HG03045 (cell line): ENCODE data around the gene RNF112.
"Not testable (repeated sequence)": the region's sequence is repeated elsewhere in the genome, so short reads cannot be mapped to it uniquely, and the experiment has no call there.

Source experiments
- ATAC-seq: cut with Tn5 transposase; IDR thresholded peaks from one replicate; pipeline ENCODE4 v1.9.1; 2021; ENCODE audit warnings: mild to moderate bottlenecking, moderate library complexity; ENCODE audit not compliant: unreplicated experiment

RNF112 gene

DNA sequence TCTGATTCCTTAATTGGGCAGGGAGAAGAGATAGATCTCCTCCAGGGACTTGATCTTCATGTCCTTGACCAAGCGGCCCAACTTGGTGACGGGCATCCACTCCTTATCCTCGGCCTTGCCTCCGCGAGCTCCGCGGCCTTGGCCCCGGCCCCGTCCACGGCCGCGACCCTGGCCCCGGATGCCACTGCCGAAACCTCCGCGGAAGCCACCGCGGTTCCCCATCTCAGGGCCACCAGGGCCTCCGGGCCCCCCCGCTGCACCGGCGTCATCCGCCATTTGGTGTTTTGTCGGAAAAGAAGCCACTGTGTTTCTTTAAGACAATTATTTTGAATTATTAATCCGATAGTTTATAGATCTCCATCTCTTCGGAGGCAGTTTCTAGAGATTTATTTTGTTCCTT lies 35.5 kb downstream of the RNF112 start:
- ATAC-seq, result not testable (repeated sequence)

DNA sequence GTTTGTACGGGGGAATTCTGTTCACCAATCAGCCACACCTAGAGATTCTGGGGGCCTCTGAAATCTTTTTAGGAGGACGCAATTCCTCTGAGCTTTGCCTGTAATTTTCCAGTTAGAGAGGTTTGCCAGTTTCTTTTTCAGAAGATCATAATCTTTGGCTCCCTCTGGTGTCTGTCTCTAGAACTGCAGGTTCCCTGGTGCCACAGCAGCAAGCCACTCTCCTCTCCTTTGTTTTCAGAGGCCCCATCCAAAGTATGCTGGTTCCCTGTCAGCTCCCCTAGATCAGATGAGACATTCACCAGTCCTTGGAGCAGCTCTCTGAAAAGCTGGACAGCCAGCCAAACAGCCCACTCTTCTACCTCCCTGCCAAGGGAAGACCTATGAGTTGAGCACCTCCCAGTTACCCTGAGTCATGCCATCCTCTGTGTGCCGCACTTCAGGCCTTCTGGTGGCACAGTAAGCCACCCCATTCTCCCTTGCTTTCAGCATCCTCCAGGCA lies 36.1 kb downstream of the RNF112 start:
- no peak for ATAC-seq

DNA sequence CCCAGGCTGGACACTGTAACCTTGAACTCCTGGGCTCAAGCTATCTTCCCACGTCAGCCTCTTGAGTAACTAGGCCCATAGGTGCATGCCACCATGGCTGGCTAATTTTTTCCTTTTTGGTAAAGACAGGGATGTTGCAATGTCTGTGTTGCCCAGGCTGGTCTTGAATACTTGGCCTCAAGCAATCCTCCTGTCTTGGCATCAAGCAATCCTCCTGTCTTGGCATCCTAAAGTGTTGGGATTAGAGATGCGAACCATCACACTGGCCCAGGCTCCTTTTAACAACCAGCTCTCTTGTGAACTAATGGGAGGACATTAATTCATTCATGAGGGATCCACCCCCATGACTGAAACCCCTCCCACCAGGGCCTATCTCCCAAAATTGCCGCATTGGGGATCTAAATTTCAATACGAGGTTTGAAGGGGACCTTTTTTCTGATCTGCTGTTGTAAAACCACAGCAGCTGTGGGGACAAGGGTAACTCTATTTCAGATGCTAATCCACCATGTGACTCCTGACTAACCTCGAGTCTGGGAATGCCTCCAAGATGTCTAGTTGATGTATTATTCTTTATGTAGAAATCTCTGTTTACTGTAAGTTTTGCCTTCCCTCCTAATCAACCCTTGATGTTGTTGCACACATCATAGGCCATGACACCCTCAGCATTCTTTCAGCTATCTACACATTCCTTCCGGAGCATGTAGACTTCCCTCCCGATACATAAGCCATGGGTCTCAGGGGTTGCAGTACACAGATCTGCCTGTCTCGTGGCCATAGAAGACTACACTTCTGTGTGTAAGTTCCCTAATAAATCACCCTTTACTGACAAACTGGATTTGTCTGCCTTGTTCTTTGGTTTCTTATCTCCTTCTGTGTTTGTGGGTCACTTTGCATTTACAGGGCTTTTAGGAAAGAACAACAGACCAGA lies 37.6 kb downstream of the RNF112 start:
- ATAC-seq, result no peak

DNA sequence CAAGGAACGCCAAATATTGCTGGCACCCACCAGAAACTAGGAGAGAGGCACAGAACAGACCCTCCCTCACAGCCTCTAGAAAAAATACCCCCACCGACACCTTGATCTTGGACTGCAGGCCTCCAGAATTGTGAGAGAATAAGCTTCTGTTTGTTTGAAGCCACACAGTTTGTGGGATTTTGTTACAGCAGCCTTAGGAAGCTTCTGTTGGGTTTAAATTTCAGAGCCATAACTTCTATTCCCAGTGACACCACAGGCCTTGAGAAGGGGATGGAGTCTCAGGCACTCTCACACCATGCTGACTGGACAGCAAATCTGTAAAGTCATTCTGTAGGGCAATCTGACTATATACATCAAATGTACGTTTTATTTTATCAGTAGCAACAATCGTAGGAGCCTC lies 38.6 kb downstream of the RNF112 start:
- no peak for ATAC-seq

DNA sequence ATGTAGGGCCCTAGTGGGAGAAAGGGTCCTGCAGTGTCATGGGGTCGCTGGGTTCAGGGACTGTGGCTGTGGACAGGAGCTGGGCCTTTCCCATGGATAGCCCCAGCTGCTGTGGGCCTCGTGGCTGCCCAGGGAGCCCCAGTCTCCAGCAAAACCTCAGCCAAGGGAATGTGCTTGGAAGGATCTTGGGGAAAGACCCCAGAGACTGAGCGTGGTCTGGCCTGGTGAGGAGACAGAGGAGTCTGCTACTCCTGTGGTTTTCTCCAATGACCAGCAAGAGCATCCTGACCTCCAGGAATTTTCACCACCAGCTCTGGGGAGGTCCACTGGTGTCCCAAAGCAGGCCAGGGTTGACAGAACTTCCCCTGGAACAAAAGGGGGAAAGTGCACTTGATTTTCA lies 42.3 kb downstream of the RNF112 start:
- no peak for ATAC-seq

DNA sequence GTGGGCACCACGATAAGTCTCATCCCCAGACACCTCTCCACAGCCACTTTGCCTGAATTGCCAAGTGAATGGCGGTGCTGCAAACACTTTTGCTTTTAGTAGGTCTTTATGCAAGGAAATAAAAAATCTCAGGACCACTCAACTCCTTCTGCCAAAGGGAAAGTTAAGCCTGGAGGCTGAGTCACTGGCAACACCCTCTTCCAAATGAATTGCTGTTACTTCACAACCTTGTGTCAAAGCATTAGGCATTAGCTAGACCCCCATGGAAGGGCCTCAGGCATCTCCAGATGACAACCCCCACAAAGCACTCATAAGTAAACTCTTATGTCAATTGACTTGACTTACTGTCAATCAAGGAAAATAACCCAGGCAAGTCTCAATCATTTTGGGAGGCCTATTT lies 43.0 kb downstream of the RNF112 start:
- ATAC-seq, result no peak

DNA sequence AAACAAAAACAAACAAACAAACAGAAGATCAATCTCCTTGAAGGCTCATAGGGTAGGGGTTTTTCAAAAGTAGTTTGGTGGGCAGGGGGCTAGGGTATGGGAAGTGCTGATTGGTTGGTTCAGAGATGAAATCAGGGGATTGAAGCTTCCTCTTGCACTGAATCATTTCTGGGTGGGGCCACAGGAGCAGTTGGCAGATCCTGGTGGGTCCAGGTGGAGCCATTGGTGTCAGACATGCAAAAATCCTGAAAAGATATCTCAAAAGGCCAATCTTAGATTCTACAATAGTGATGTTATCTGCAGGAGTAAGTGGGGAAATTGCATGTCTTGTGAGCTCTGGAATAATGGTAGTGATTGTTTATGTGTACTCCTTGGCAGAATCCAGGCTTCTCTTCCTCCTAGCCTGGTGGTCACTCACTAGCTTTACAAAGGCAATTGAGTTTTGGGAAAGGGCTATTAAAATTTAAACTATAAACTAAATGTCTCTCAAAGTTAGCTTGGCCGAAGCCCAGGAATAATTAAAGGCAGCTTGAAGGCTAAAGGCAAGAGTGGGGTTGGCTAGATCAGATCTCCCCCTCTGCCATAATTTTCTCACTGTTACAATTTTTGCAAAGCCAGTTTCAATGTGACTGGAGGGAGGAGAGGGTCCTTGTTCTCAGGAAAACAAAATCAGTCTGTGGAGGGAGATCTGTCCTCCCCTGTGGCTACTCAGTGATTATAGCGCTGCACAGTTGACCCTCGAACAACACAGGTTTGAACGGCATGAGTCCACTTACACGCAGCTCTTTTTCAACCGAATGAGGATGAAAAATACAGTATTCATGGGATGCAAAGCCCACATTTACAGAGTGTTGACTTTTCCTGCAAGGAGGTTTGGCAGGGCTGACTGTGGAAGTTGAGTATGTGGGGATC lies 45.2 kb downstream of the RNF112 start:
- ATAC-seq, result no peak

DNA sequence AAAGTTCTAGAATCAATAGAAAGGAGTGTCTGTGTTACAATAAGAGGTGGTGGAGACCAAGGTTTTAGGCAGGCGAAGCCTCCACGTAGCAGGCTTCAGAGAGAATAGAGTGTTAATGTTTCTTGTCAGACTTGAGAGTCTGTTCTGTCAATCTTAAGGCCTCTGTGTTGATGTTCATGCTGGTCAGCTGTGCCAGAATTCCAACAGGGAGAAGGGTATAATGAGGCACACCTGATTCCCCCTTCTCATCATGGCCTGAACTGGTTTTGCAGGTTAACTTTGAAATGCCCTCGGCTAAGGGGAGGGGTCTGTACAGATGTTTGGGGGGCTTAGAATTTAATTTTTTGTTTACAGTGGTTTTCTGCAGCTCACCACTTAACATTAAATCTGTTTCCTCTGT lies 46.0 kb downstream of the RNF112 start:
- ATAC-seq, result no peak

DNA sequence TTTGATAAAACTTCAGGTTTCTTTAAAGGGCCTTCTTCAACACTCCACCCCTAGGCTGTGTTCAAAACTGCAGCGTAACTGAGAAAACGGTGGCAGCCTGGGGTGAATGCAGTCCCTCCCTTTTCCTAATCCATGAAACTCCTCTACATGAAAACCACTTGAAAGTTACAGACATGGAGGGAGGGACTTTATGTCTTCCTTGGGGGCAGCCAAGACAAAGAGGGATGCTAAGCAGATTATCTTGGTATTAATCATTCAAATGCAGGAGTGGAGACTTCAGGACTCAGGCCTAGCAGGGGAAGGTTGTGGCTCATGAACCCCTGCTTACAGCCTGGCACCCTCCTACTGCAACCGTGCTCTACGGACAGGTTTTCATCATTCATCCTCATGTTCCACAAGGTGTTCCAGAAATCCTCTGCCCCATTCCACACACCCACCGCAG lies 46.8 kb downstream of the RNF112 start:
- ATAC-seq, result no peak

DNA sequence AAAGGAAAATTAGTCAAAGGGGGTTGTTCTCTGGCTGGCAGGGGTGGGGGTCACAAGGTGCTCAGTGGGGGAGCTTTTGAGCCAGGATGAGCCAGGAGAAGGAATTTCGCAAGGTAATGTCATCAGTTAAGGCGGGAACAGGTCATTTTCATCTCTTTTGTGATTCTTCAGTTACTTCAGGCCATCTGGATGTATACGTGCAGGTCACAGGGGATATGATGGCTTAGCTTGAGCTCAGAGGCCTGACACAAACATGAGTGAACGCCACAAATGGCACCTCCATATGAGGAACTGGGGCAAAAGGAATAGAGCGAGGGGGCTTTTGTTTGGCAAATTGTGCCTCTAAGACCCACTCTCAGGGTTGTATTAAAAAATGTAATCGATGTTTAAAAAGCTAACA lies 47.4 kb downstream of the RNF112 start:
- ATAC-seq, result not testable (repeated sequence)

DNA sequence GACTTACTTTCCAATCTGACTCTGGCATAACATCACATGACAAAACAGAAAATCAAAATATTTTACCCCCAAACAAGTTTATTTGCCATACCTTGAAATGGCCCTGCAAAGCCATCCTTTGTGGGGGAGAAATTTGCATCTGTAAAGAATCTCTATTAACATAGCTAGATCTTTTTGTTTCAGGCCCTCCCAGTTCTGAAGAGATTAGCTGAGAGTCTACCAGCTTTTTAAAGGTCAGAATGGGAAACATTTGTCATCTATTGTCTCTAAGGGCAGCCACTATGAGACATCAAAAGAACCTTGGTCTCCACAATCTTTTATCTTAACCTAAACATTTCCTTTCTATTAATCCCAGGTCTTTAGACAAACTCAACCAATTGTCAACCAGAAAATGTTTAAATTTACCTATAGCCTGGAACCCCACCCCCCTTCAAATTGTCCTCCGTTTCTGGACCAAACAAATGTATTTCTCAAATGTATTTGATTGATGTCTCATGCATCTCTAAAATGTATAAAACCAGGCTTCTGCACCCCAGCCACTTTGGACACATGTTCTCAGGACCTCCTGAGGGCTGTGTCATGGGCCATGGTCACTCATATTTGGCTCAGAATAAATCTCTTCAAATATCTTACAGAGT lies 48.1 kb downstream of the RNF112 start:
- ATAC-seq, result not testable (repeated sequence)

DNA sequence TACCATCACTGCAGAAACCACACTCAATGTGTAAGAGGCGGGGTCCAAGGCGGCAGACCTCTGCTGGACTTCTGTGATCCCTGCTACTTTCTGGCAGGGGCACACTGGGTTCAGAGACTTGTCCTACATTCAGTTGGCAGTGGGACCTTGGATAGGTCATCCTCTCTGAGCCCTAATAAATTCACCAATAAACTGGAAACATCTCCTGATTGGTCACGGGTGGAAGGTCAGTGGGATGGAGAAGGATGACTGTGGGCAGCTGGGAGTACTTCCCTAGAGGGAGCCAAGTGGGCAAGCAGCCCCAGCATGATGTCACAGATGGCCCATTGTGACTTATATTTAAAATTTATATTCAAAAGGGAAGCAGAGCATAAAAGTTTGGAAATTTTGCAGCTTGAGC lies 49.7 kb downstream of the RNF112 start:
- no peak for ATAC-seq

DNA sequence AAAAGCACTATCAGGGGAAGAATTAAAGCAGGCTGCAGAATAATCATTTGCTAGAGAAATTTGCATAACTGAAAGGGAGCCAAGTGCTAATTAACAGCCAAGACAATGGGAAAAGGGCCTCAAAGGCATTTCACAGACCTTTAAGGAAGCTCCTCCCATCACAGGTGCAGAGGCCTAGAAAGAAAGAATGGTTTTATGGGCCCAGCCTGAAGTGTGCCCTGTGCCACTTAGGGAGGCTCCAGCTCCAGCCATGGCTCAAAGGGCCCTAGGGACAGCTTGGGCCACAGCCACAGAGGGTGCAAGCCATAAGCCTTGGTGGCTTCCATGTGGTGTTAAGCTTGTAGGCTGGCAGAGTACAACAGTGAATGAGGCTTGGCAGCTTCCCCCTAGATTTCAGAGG lies 50.1 kb downstream of the RNF112 start:
- no peak for ATAC-seq

DNA sequence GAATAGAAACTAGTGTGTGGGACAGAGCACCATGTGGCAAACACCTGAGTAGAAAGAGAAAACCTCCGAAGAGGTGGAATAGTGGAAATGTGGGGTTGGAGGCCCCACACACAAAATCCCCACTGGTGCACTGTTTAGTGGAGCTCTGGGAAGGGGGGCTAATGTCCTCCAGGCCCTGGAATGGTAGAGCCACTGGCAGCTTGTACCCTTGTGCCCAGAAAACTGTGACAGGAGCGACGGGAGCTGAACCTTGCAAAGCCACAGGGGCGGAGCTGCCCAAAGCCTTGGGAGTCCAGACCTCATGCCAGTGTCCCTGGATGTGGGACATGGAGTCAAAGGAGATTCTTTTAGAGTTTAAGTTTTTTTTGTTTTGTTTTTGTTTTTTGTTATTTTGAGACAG lies 50.6 kb downstream of the RNF112 start:
- no peak for ATAC-seq

DNA sequence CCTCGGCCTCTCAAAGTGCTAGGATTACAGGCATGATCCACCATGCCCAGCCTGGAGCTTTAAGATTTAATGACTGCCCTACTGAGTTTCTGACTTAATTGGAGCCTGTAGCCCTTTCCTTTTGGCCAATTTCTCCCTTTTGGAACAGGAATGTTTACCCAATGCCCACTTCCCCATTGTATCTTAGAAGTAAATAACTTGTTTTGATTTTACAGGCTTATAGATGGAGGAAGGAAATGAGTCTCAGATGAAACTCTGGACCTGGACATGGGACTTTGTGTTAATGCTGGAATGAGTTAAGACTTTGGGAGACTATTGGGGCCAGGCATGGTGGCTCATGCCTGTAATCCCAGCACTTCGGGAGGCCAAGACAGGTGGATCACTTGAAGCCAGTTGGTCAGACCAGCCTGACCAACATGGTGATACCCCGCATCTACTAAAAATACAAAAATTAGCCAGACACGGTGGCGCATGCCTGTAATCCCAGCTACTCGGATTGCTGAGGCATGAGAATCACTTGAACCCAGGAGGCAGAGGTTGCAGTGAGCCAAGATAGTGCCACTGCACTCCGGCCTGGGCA lies 51.5 kb downstream of the RNF112 start:
- not testable (repeated sequence) for ATAC-seq

DNA sequence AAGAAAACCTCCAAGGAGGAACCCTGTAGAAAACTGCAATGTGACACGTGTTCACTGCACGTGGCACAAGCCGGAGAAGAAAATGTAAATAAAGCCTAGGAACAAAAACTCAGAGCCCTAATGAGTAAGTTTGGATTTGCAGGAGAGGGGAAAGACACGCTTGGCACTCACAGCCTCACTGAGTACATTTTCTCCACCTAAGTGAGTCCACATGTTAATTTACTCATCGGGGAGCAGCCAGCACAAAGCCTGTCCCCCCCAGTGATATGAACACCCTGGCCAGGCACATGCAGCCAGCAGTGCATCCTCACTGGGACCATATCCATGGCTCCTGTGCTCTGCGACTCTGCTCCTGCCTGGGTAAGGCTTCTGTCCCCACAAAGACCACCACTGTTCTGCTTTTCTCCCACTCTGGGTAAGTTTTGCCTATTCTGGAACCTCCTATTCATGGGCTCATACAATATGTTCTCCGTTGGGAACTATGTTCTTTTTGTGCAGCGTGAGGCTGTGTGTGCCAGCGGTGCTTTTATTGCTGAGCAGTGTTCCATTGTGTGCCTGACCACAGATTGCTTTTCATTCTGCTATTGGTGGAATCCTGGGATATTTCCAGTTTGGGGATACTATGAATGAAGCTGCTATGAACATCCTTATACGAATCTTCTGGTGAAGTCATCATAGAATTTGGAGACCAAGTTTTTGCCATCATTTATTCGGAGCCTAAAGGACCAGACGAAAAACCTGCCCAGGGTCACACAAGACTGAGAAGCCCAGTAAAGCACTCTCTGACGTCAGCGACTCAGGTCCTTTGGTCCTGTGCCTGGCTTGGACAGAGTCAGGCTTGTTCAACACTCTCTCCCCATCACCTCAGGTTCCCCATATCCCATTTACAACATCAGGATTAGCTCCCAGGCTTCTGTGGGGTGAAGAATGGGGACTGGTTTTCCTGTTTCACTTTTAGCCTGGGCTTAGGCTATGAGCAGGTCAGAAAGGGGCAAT lies 53.3 kb downstream of the RNF112 start:
- ATAC-seq, result no peak
